Measurements from ENCODE around the gene TBC1D20. TPM values are rescaled to one million over a fixed set of nuclear protein-coding genes. Genes with fewer than 3 reads are reported as not detected.
A peak's percentile ranks its signal among the peaks of the same experiment; 100 is the strongest.

TBC1D20 gene
- total RNA-seq, 1 experiment from 2014 or later = 32.5 TPM

- TF ChIP-seq CTCF (IDR thresholded peaks at IDR 0.05; ENCODE audit: unreplicated experiment) = no peak
- no peak for DNase-seq (ENCODE audit: unreplicated experiment)
- H3K27me3 Mint-ChIP-seq (ENCODE audit: insufficient read depth, unreplicated experiment) = no peaks in the 10 kb centered on the region
- no peak overlapping the region for H3K4me3 Mint-ChIP-seq (ENCODE audit: unreplicated experiment)
- peaks cover 91% of the 10 kb centered on the region for H3K36me3 Mint-ChIP-seq (ENCODE audit: insufficient read depth, unreplicated experiment)
- peaks cover 11% of the 10 kb centered on the region for H3K4me1 Mint-ChIP-seq (ENCODE audit: insufficient read depth, unreplicated experiment)
- ChIA-PET CTCF (interaction anchor here (0.6 to 2.0 kb wide), 7 partner anchors 22 to 1031 kb away, joined by 3 to 5 read pairs (median 4); no protein-coding TSS in a partner anchor), POLR2A (interaction anchor here (1.2 kb wide), 1 partner anchor 157 kb away, joined by 3 read pairs; no protein-coding TSS in a partner anchor)
- intact Hi-C loops (cut with micrococcal nuclease) = no loop called here
- no peaks in the 10 kb centered on the region for H3K9me3 Mint-ChIP-seq (ENCODE audit: unreplicated experiment)
- BruUV-seq (replicated peaks) = no TSS peak
- no peak overlapping the region for H3K27ac Mint-ChIP-seq (ENCODE audit: low read depth, unreplicated experiment)
These were observed 18.8 kb upstream of the TBC1D20 start for GRCh38 chr20:481167-481566.

GRCh38 chr20:480044-480443, 17.7 kb upstream of the TBC1D20 start:
- POLR2A ChIA-PET = no interaction called here
- DNase-seq (ENCODE audit: unreplicated experiment) = no peak
- Mint-ChIP-seq H3K4me1 (ENCODE audit: insufficient read depth, unreplicated experiment) (peaks cover 11% of the 10 kb centered on the region), H3K4me3 (ENCODE audit: unreplicated experiment) (no peak overlapping the region), H3K27ac (ENCODE audit: low read depth, unreplicated experiment) (no peak overlapping the region), H3K36me3 (ENCODE audit: insufficient read depth, unreplicated experiment) (peaks cover 96% of the 10 kb centered on the region), H3K27me3 (ENCODE audit: insufficient read depth, unreplicated experiment) (no peaks in the 10 kb centered on the region), H3K9me3 (ENCODE audit: unreplicated experiment) (no peaks in the 10 kb centered on the region)
- CTCF ChIA-PET = interaction anchor here (0.7 to 5.2 kb wide), 9 partner anchors 12 to 167 kb away, joined by 3 to 46 read pairs (median 4); no protein-coding TSS in a partner anchor
- TF ChIP-seq CTCF (IDR thresholded peaks at IDR 0.05; ENCODE audit: unreplicated experiment) = no peak
- BruUV-seq (replicated peaks) = no TSS peak
- intact Hi-C loops (cut with micrococcal nuclease) = no loop called here

GRCh38 chr20:479487-479886, 17.2 kb upstream of the TBC1D20 start:
- Mint-ChIP-seq H3K4me1 (ENCODE audit: insufficient read depth, unreplicated experiment) (peaks cover 11% of the 10 kb centered on the region), H3K27me3 (ENCODE audit: insufficient read depth, unreplicated experiment) (no peaks in the 10 kb centered on the region), H3K9me3 (ENCODE audit: unreplicated experiment) (no peaks in the 10 kb centered on the region), H3K4me3 (ENCODE audit: unreplicated experiment) (no peak overlapping the region), H3K36me3 (ENCODE audit: insufficient read depth, unreplicated experiment) (peaks cover 96% of the 10 kb centered on the region), H3K27ac (ENCODE audit: low read depth, unreplicated experiment) (no peak overlapping the region)
- no TSS peak for BruUV-seq (replicated peaks)
- DNase-seq (ENCODE audit: unreplicated experiment) = no peak
- CTCF ChIA-PET = interaction anchor here (0.7 to 5.2 kb wide), 12 partner anchors 12 to 260 kb away, joined by 3 to 46 read pairs (median 4); no protein-coding TSS in a partner anchor
- intact Hi-C loops (cut with micrococcal nuclease) = loop anchor here (1.0 kb wide), 1 partner anchor 125 kb away; no protein-coding TSS in a partner anchor
- no peak for TF ChIP-seq CTCF (IDR thresholded peaks at IDR 0.05; ENCODE audit: unreplicated experiment)
- POLR2A ChIA-PET = interaction anchor here (1.4 to 1.6 kb wide), 2 partner anchors 18 to 107 kb away, joined by 3 to 4 read pairs; partner anchors contain the start of gene TBC1D20

- TF ChIP-seq CTCF (IDR thresholded peaks at IDR 0.05; ENCODE audit: unreplicated experiment) = peak; percentile 51
- Mint-ChIP-seq H3K4me1 (ENCODE audit: insufficient read depth, unreplicated experiment) (peaks cover 11% of the 10 kb centered on the region), H3K9me3 (ENCODE audit: unreplicated experiment) (no peaks in the 10 kb centered on the region), H3K27me3 (ENCODE audit: insufficient read depth, unreplicated experiment) (no peaks in the 10 kb centered on the region), H3K27ac (ENCODE audit: low read depth, unreplicated experiment) (no peak overlapping the region), H3K36me3 (ENCODE audit: insufficient read depth, unreplicated experiment) (peaks cover 91% of the 10 kb centered on the region), H3K4me3 (ENCODE audit: unreplicated experiment) (no peak overlapping the region)
- POLR2A ChIA-PET = interaction anchor here (0.7 to 1.6 kb wide), 4 partner anchors 17 to 107 kb away, joined by 3 to 4 read pairs (median 4); partner anchors contain the start of gene TBC1D20
- no TSS peak for BruUV-seq (replicated peaks)
- intact Hi-C loops (cut with micrococcal nuclease) = loop anchor here (1.0 kb wide), 1 partner anchor 125 kb away; no protein-coding TSS in a partner anchor
- DNase-seq (ENCODE audit: unreplicated experiment) = peak; percentile 71
- CTCF ChIA-PET = interaction anchor here (0.6 to 5.2 kb wide), 22 partner anchors 9 to 477 kb away, joined by 3 to 46 read pairs (median 4); no protein-coding TSS in a partner anchor
These were observed 16.7 kb upstream of the TBC1D20 start for GRCh38 chr20:478949-479429.
